ENCODE results near the gene PSRC1. TPM values are rescaled to one million over a fixed set of nuclear protein-coding genes. Genes with fewer than 3 reads are reported as not detected.
A peak's percentile ranks its signal among the peaks of the same experiment; 100 is the strongest.

PSRC1 gene
- total RNA-seq, 4 donors from 2014 or later = 3.8 to 11.4 (median 7.5) TPM

- no peak for TF ChIP-seq POLR2A (IDR thresholded peaks at IDR 0.05)
- TF ChIP-seq, protein P1, sequence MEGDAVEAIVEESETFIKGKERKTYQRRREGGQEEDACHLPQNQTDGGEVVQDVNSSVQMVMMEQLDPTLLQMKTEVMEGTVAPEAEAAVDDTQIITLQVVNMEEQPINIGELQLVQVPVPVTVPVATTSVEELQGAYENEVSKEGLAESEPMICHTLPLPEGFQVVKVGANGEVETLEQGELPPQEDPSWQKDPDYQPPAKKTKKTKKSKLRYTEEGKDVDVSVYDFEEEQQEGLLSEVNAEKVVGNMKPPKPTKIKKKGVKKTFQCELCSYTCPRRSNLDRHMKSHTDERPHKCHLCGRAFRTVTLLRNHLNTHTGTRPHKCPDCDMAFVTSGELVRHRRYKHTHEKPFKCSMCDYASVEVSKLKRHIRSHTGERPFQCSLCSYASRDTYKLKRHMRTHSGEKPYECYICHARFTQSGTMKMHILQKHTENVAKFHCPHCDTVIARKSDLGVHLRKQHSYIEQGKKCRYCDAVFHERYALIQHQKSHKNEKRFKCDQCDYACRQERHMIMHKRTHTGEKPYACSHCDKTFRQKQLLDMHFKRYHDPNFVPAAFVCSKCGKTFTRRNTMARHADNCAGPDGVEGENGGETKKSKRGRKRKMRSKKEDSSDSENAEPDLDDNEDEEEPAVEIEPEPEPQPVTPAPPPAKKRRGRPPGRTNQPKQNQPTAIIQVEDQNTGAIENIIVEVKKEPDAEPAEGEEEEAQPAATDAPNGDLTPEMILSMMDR (IDR thresholded peaks at IDR 0.05) = no peak
- Histone ChIP-seq H3K36me3 (no peaks in the 10 kb centered on the region), H3K27me3 (no peaks in the 10 kb centered on the region), H3K4me3 (no peak overlapping the region), H3K9me3 (no peaks in the 10 kb centered on the region), H3K4me1 (peaks cover 0 to 18% of the 10 kb centered on the region in 2 donors), H3K27ac (peak overlapping the region; percentile 48 to 76)
- peak; percentile 74 to 82 for DNase-seq
- intact Hi-C loops (cut with DNase I; ENCODE audit: low total_unique reads) = no loop called here
Observed at GRCh38 chr1:109240158-109241152, 42.5 kb downstream of the PSRC1 start.

GRCh38 chr1:109239409-109240068 lies 43.4 kb downstream of the PSRC1 start:
- intact Hi-C loops (cut with DNase I; ENCODE audit: low total_unique reads) = no loop called here
- no peak for TF ChIP-seq POLR2A (IDR thresholded peaks at IDR 0.05)
- TF ChIP-seq, protein P1 (IDR thresholded peaks at IDR 0.05) = peak in 2 of 4 experiments; percentile 38
- Histone ChIP-seq H3K4me1 (peaks cover 0 to 18% of the 10 kb centered on the region in 2 donors), H3K27ac (peak overlapping the region; percentile 48 to 76), H3K36me3 (no peaks in the 10 kb centered on the region), H3K9me3 (no peaks in the 10 kb centered on the region), H3K4me3 (no peak overlapping the region), H3K27me3 (no peaks in the 10 kb centered on the region)
- DNase-seq = no peak

DNA sequence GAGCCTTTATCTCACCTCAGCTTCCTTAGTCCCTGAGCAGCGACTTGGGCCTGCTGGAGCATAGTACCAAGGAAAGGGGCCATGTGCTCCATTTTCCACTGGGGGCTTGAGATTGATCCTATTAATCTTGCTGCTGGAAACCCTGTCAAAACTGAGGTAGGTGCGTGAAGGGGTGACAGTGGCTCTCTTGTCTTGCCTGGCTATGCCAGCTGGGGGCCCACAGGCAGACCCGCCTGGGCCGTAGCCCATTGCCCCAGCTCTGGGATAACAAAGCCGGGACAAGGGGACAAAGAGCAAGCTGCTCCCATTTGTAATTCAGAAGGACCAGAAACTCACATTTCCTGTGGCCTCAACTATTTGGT lies 43.9 kb downstream of the PSRC1 start:
- H3K36me3 ChIP-seq = no peaks in the 10 kb centered on the region
- no peak overlapping the region for H3K27ac ChIP-seq
- H3K4me1 ChIP-seq = peaks cover 0 to 18% of the 10 kb centered on the region in 2 donors
- no peak for TF ChIP-seq POLR2A (IDR thresholded peaks at IDR 0.05)
- TF ChIP-seq, protein P1 (IDR thresholded peaks at IDR 0.05) = no peak
- no peaks in the 10 kb centered on the region for H3K27me3 ChIP-seq
- H3K4me3 ChIP-seq = no peak overlapping the region
- intact Hi-C loops (cut with DNase I; ENCODE audit: low total_unique reads) = no loop called here
- no peaks in the 10 kb centered on the region for H3K9me3 ChIP-seq
- no peak for DNase-seq

GRCh38 chr1:109238382-109238781 lies 44.6 kb downstream of the PSRC1 start:
- Histone ChIP-seq H3K27me3 (no peaks in the 10 kb centered on the region), H3K4me1 (peaks cover 0 to 18% of the 10 kb centered on the region in 2 donors), H3K36me3 (no peaks in the 10 kb centered on the region), H3K4me3 (no peak overlapping the region), H3K27ac (no peak overlapping the region), H3K9me3 (no peaks in the 10 kb centered on the region)
- no peak for DNase-seq
- intact Hi-C loops (cut with DNase I; ENCODE audit: low total_unique reads) = no loop called here
- no peak for TF ChIP-seq POLR2A (IDR thresholded peaks at IDR 0.05)
- TF ChIP-seq, protein P1 (IDR thresholded peaks at IDR 0.05) = no peak

GRCh38 chr1:109237512-109237911 lies 45.4 kb downstream of the PSRC1 start:
- H3K4me3 ChIP-seq = no peak overlapping the region
- no peak overlapping the region for H3K27ac ChIP-seq
- H3K9me3 ChIP-seq = no peaks in the 10 kb centered on the region
- DNase-seq = no peak
- peaks cover 0 to 18% of the 10 kb centered on the region in 2 donors for H3K4me1 ChIP-seq
- TF ChIP-seq, protein P1 (IDR thresholded peaks at IDR 0.05) = no peak
- TF ChIP-seq POLR2A (IDR thresholded peaks at IDR 0.05) = no peak
- H3K36me3 ChIP-seq = no peaks in the 10 kb centered on the region
- H3K27me3 ChIP-seq = no peaks in the 10 kb centered on the region
- intact Hi-C loops (cut with DNase I; ENCODE audit: low total_unique reads) = no loop called here

Data from uterus (tissue), 4 donors.